ENCODE results near the gene FEM1C. TPM values are rescaled to one million over a fixed set of nuclear protein-coding genes. Genes with fewer than 3 reads are reported as not detected.
A peak's percentile ranks its signal among the peaks of the same experiment; 100 is the strongest.

Gene FEM1C
- total RNA-seq, 2 experiments from 2014 or later = 13.9 to 15.5 TPM

GRCh38 chr5:115577329-115577728 is 32.8 kb upstream of the FEM1C start:
- POLR2A ChIA-PET = no interaction called here

DNA sequence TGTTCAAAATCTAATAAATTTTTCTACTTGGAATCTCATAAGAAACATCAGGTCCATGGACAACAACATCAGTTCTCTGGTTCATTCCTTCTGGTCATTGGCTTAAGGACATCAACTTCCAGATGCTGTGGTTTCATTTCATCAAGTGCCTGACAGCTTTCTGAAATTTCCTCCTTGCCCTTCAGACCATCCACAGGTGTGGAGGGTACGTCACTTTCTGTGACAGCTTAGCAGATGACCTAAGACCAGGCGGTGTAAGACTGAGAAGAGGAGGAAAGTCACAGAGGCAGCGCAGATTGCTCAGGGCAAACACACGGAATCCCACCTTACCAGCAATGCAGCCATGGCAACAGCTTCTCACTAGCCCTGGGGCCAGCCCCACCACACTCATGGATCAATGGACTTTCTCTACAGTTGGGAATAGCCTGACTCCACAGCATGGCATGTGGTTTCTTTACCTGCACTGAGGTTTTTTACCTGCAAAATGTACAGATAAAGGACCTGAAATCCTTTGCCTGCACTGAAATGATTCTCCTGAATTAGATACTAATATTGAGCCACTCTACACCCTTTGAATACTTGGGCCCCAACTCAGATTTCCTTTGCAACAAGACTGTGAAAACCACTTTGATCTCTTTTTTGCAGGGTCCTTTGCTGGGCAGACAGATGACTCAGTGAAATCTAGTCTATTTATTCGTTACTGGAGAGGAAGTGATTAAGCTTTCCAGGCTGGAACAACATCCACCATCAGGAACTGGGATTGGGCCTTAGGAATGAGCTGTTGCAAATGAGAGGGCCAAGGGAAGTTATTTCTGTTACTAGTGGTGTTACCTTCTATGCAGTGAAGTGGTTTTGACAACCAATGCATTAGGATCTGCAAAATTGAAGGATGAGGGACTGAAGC is 30.8 kb upstream of the FEM1C start:
- POLR2A ChIA-PET = no interaction called here
- no peak overlapping the region for H3K4me3 Mint-ChIP-seq

More at GRCh38 chr5:115577329-115577728, 32.8 kb upstream of the FEM1C start:
- Mint-ChIP-seq H3K27me3 (peaks cover 1% of the 10 kb centered on the region), H3K4me3 (no peak overlapping the region), H3K4me1 (peaks cover 3% of the 10 kb centered on the region), H3K9me3 (no peaks in the 10 kb centered on the region), H3K27ac (no peak overlapping the region), H3K36me3 (ENCODE audit: low read depth) (no peaks in the 10 kb centered on the region)
- CTCF ChIA-PET = no interaction called here
- no peak for DNase-seq

DNA sequence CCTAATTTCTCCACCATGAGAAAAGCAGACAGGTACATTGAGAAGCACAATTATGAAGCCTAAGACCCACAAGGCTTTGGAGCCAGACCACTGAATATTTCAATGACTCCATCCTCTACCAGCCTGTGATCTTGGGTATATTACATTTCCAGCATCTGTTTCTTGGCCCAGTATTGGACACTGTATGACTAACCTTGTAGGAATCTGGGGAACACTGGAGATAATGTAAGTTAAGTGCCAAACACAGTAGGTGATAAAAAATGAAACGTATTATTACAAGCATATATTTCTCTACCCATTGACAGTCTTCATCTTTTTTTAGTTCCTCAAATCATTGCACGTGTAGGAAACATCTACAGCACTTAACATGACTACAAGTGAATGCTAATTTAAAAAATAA is 28.6 kb upstream of the FEM1C start:
- H3K4me1 Mint-ChIP-seq = peaks cover 3% of the 10 kb centered on the region
- no peak for DNase-seq
- H3K36me3 Mint-ChIP-seq (ENCODE audit: low read depth) = no peaks in the 10 kb centered on the region
- no peak overlapping the region for H3K4me3 Mint-ChIP-seq
- CTCF ChIA-PET = no interaction called here
- no peaks in the 10 kb centered on the region for H3K9me3 Mint-ChIP-seq
- POLR2A ChIA-PET = no interaction called here
- H3K27ac Mint-ChIP-seq = no peak overlapping the region
- peaks cover 3% of the 10 kb centered on the region for H3K27me3 Mint-ChIP-seq

More for the DNA sequence above, 30.8 kb upstream of the FEM1C start:
- H3K27me3 Mint-ChIP-seq = peaks cover 3% of the 10 kb centered on the region
- CTCF ChIA-PET = interaction anchor here (0.6 to 1.7 kb wide), 5 partner anchors 16 to 270 kb away, joined by 3 to 10 read pairs (median 5); no protein-coding TSS in a partner anchor
- no peak overlapping the region for H3K27ac Mint-ChIP-seq
- DNase-seq = no peak
- H3K36me3 Mint-ChIP-seq (ENCODE audit: low read depth) = no peaks in the 10 kb centered on the region
- H3K4me1 Mint-ChIP-seq = peaks cover 3% of the 10 kb centered on the region
- H3K9me3 Mint-ChIP-seq = no peaks in the 10 kb centered on the region

- Mint-ChIP-seq H3K27ac (no peak overlapping the region), H3K27me3 (peaks cover 3% of the 10 kb centered on the region), H3K9me3 (no peaks in the 10 kb centered on the region), H3K36me3 (ENCODE audit: low read depth) (no peaks in the 10 kb centered on the region), H3K4me1 (peaks cover 3% of the 10 kb centered on the region), H3K4me3 (no peak overlapping the region)
- CTCF ChIA-PET = no interaction called here
- POLR2A ChIA-PET = no interaction called here
- DNase-seq = no peak
Measured at GRCh38 chr5:115571441-115571878, 26.9 kb upstream of the FEM1C start.

DNA sequence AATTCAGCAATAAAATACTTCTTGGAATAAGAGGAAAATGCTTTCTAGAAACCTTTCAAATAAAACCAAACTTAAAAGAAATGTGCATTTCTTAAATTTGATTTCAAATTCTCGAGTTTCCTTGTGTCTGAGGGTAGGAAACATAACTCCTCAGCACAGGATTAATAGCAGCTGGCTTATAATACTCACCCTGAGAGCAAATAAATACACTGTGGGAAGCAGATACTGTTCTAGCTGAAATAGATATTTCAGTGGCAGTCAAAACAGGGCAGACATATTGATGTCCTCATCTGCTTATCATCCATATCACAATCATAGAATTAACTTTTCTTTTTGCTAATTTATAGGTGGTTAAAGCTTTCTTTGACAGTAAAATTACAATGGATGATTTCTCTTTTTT is 24.1 kb upstream of the FEM1C start:
- H3K27ac Mint-ChIP-seq = no peak overlapping the region

DNA sequence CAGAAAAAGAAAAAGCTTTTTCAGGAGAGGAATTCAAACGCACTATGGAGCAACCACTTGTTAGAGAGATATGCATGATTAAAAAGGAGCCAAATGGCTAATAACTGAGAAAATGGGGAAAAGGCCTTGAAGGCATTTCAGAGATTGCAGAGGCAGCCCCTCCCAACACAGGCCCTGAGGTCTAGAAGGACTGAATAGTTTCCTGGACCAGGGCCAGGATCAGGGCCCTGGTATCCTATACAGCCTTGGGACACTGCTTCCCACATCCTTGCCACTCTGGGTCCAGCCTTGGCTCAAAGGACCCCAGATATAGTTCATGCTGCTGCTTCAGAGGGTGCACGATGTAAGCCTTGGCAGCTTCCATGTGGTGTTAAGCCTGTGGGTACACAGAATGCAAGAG is 20.7 kb upstream of the FEM1C start:
- CTCF ChIA-PET = no interaction called here
- peaks cover 7% of the 10 kb centered on the region for H3K27me3 Mint-ChIP-seq
- POLR2A ChIA-PET = no interaction called here

More for the DNA sequence above, 24.1 kb upstream of the FEM1C start:
- ChIA-PET POLR2A (no interaction called here), CTCF (interaction anchor here (2.4 kb wide), 1 partner anchor 17 kb away, joined by 5 read pairs; no protein-coding TSS in a partner anchor)
- no peaks in the 10 kb centered on the region for H3K4me1 Mint-ChIP-seq
- H3K4me3 Mint-ChIP-seq = no peak overlapping the region
- no peak for DNase-seq
- no peaks in the 10 kb centered on the region for H3K36me3 Mint-ChIP-seq (ENCODE audit: low read depth)
- H3K9me3 Mint-ChIP-seq = no peaks in the 10 kb centered on the region
- peaks cover 3% of the 10 kb centered on the region for H3K27me3 Mint-ChIP-seq

GRCh38 chr5:115561176-115561575 is 16.6 kb upstream of the FEM1C start:
- CTCF ChIA-PET = interaction anchor here (1.7 kb wide), 1 partner anchor 192 kb away, joined by 3 read pairs; no protein-coding TSS in a partner anchor
- H3K4me3 Mint-ChIP-seq = no peak overlapping the region
- H3K36me3 Mint-ChIP-seq (ENCODE audit: low read depth) = peaks cover 5% of the 10 kb centered on the region
- H3K27ac Mint-ChIP-seq = no peak overlapping the region
- H3K4me1 Mint-ChIP-seq = peaks cover 17% of the 10 kb centered on the region
- peaks cover 11% of the 10 kb centered on the region for H3K27me3 Mint-ChIP-seq
- no peak for DNase-seq
- H3K9me3 Mint-ChIP-seq = peaks cover 3% of the 10 kb centered on the region
- POLR2A ChIA-PET = no interaction called here

More for the DNA sequence above, 20.7 kb upstream of the FEM1C start:
- no peak for DNase-seq
- H3K4me1 Mint-ChIP-seq = no peaks in the 10 kb centered on the region
- no peak overlapping the region for H3K4me3 Mint-ChIP-seq
- no peak overlapping the region for H3K27ac Mint-ChIP-seq
- peaks cover 3% of the 10 kb centered on the region for H3K9me3 Mint-ChIP-seq
- H3K36me3 Mint-ChIP-seq (ENCODE audit: low read depth) = no peaks in the 10 kb centered on the region

DNA sequence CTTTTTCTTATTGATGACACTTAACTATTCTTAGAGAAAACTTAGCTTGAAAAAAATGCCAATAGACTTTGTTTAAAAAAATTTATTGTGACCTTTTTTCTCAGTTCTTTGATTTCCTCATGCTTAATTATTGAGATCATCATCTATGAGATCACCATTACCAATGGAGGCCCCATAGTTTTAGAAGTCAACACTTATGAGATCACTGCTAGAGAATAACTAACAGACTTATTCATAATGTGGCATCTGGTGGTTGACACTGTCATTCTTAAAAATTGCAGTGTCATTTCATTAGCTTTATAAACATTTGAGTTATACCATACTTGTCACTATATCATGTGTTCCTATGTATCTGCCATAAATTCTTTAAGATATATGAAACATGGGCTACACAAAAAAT is 14.9 kb upstream of the FEM1C start:
- H3K9me3 Mint-ChIP-seq = peaks cover 3% of the 10 kb centered on the region
- ChIA-PET CTCF (interaction anchor here (0.8 to 1.7 kb wide), 2 partner anchors 9 to 190 kb away, joined by 3 read pairs; no protein-coding TSS in a partner anchor), POLR2A (no interaction called here)
- peaks cover 5% of the 10 kb centered on the region for H3K36me3 Mint-ChIP-seq (ENCODE audit: low read depth)
- H3K4me1 Mint-ChIP-seq = peaks cover 21% of the 10 kb centered on the region
- no peak overlapping the region for H3K4me3 Mint-ChIP-seq
- H3K27me3 Mint-ChIP-seq = peaks cover 11% of the 10 kb centered on the region
- no peak for DNase-seq
- no peak overlapping the region for H3K27ac Mint-ChIP-seq

- H3K27ac Mint-ChIP-seq = no peak overlapping the region
- CTCF ChIA-PET = no interaction called here
- peaks cover 11% of the 10 kb centered on the region for H3K27me3 Mint-ChIP-seq
- peaks cover 5% of the 10 kb centered on the region for H3K36me3 Mint-ChIP-seq (ENCODE audit: low read depth)
- no peak overlapping the region for H3K4me3 Mint-ChIP-seq
- H3K9me3 Mint-ChIP-seq = peaks cover 3% of the 10 kb centered on the region
- DNase-seq = no peak
- H3K4me1 Mint-ChIP-seq = peaks cover 21% of the 10 kb centered on the region
- POLR2A ChIA-PET = no interaction called here
Measured at GRCh38 chr5:115558388-115558956, 13.9 kb upstream of the FEM1C start.

- DNase-seq = no peak
- Mint-ChIP-seq H3K27ac (peak overlapping the region; percentile 81), H3K9me3 (peaks cover 3% of the 10 kb centered on the region), H3K4me1 (peaks cover 21% of the 10 kb centered on the region), H3K36me3 (ENCODE audit: low read depth) (peaks cover 5% of the 10 kb centered on the region), H3K4me3 (no peak overlapping the region), H3K27me3 (peaks cover 7% of the 10 kb centered on the region)
- CTCF ChIA-PET = no interaction called here
- POLR2A ChIA-PET = no interaction called here
Measured at GRCh38 chr5:115557667-115558387, 13.3 kb upstream of the FEM1C start.

DNA sequence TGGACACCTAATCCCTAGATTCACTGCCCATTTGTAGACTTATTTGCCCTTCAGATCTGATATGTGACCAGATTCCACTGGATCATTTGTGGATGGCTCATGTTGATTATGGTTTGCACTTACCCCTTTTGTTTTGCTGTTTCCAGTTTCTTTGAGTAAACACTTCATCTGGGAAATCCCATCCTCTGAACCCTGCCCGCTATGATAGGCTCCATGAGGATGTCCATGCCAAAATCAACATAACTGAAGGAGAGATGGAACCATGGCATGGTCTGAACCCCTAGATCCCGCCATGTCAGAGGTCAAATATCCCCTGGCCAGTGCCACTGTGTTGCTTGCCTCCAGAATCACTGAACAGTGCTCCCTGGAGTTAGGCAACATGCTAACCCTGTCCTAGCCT is 11.7 kb upstream of the FEM1C start:
- DNase-seq = no peak
- CTCF ChIA-PET = no interaction called here

DNA sequence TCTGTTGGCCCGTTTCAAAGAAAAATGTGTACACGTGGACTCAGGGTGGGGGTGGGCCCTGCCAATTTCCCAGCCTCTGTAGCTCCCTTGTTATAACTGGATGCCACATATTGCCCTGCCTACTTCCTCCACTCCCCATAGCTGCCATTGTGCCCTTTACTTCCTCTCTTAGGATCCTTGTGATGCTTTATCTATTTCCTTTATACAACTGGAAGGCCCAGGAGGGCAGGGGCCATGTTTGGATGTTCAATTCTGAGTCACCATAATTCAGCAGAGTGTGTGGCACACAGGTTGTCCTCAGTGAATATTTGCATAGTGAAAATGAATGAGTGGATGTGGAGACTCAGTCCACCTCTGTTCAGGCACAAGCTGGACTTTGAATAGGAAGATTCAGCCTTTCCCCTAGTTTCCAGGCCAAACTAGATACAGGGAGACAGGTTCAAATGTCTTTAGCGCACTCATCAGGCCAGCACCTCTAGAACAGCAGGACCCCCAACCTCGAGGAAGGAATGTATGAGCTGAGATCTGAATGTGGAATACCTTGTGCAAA is 10.6 kb upstream of the FEM1C start:
- H3K4me1 Mint-ChIP-seq = peaks cover 21% of the 10 kb centered on the region
- CTCF ChIA-PET = interaction anchor here (0.5 to 1.1 kb wide), 3 partner anchors 10 to 385 kb away, joined by 3 to 6 read pairs (median 4); partner anchors contain the start of genes FEM1C and TRIM36
- no peak overlapping the region for H3K4me3 Mint-ChIP-seq

More for the DNA sequence above, 11.7 kb upstream of the FEM1C start:
- Mint-ChIP-seq H3K9me3 (peaks cover 3% of the 10 kb centered on the region), H3K4me3 (no peak overlapping the region), H3K36me3 (ENCODE audit: low read depth) (peaks cover 5% of the 10 kb centered on the region), H3K27ac (no peak overlapping the region), H3K27me3 (peaks cover 7% of the 10 kb centered on the region), H3K4me1 (peaks cover 21% of the 10 kb centered on the region)
- POLR2A ChIA-PET = no interaction called here

More for the DNA sequence above, 10.6 kb upstream of the FEM1C start:
- Mint-ChIP-seq H3K36me3 (ENCODE audit: low read depth) (peaks cover 5% of the 10 kb centered on the region), H3K27me3 (peaks cover 4% of the 10 kb centered on the region), H3K27ac (no peak overlapping the region), H3K9me3 (no peaks in the 10 kb centered on the region)
- no peak for DNase-seq
- POLR2A ChIA-PET = no interaction called here

Measured in activated CD4-positive, alpha-beta T cell treated with anti-CD3 and anti-CD28 coated beads, Interleukin-2, amount 10 ng/mL, durations not matched to agents 7 days and 5 days (primary cell).